HG03460 (cell line): ENCODE measurements around the gene PRRG1.
"Not testable (repeated sequence)": the region's sequence is repeated elsewhere in the genome, so short reads cannot be mapped to it uniquely, and the experiment has no call there.

Source experiments
- ATAC-seq: cut with Tn5 transposase; IDR thresholded peaks from one replicate; pipeline ENCODE4 v1.9.1; 2021; ENCODE audit not compliant: unreplicated experiment

The PRRG1 gene

DNA sequence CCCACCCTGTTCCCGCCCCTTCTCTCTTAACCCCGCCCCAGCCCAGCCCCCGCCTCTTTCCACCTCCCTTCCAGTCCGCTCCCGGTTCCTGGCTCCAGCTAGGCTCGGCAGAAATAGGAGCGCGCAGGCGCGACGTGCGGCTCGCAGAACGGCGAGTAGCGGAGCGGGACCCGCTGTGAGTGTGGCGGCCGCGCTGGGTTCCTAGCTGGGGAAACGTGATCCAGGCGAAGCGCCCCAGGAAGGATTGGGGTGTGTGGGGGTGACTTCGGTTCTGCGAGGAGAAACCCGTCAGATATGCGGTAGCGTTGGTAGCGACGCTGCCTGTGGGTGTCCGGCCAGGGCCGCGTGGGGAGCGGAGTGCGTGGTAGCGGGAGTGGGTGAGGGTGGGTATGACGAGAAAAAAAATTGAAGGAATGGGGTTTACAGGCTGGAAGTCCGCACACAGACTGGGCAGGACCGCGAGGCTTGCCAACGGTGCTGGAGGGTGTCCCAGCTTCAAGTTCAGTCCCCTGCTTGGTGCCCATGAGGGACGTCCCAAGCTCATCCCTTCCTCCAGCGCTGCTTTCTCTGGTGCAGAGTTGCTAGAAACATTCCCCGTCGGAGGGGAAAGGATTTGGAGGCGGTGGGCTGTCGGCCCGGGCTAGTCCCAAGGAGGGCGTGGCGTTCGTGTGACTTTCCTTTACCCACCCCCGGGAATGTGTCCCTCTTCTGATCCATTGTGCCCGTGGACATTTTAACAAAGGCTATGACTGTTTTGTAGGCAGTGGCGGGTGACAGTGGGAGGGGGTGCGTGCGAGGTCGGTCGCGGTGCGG is at the start of gene PRRG1:
PRRG1 (plus strand) TSS at position 144 of the 813 bp plus-strand sequence. CDS start 56,886 bp downstream, outside the sequence.
- ATAC-seq, result no peak

GRCh38 chrX:37302569-37302968 is 46.6 kb upstream of the PRRG1 start:
- ATAC-seq, result no peak

- ATAC-seq, result not testable (repeated sequence)
These were observed 43.9 kb upstream of the PRRG1 start for GRCh38 chrX:37305238-37305637.

DNA sequence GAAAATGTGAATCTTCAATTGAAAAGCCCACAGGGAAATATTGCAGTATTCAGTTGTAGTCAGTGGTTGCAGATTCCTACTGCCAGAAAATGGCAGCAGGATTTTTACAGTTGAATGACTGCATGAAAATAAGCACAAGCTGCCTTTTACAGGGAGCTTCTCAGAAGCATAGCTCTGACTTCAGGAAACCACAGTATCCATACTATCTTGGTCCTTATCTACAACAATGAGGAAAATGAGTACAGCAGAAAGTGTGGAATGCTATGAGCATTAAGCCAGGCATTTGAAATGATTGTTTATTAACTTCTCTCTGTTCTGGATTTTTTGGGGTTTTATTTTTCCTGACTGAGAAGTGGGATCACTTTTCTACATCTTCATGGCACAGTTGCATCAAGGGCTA is 34.6 kb upstream of the PRRG1 start:
- no peak for ATAC-seq

DNA sequence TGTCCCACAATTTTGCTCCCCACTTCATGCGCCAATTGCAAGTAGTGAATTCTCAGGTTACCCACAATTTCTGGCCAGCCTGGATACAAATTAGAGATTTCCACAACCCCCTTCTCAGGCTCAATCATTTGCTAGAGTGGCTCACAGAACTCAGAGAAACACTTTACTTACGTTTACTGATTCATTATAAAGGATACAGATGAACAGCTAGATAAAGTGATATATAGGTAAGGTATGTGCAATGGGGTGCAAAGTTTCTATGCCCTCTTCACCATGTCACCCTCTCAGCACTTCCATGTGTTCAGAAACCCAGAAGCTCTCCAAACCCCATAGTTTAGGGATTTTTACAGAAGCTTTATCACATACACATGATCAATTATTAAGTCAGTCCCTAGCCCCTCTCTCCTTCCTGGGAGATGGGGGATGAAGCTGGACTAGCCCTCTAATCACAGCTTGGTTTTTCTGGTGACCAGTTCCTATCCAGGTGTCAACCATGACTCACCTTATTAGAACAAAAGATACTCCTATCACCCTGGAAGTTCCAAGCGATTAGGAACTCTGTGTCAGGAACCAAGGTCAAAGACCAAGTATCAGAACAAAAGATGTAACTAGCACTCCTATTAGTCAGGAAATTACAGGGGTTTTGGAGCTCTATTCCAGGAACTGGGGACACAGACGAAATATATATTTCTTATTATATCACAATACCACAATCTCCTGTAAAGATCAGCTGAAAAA is 33.5 kb upstream of the PRRG1 start:
- no peak for ATAC-seq

- no peak for ATAC-seq
These were observed 28.5 kb upstream of the PRRG1 start for GRCh38 chrX:37320541-37321203.

GRCh38 chrX:37330642-37331041 is 18.5 kb upstream of the PRRG1 start:
- no peak for ATAC-seq

GRCh38 chrX:37331546-37331945 is 17.6 kb upstream of the PRRG1 start:
- no peak for ATAC-seq

- no peak for ATAC-seq
These were observed 17.1 kb upstream of the PRRG1 start for GRCh38 chrX:37332055-37332454.

- ATAC-seq, result no peak
These were observed 16.0 kb upstream of the PRRG1 start for GRCh38 chrX:37332987-37333658.

DNA sequence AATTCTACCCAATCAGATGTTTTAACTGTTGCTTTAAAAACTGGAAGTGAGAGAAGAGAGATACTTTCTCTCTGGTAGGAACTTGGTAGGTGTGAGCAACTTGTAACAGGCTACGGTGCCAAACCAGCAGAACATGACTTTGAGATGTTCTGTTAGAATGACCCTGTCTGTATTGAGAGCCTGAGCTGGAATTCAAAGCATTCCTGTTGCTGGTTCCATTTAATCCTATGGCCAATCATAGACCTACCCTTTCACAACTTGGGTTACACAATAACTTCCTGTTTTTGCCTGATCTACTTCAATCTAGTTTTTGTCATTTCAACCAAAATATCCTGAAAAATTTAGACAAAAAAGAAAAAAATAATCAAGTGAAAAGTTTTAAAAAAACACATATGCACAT is 1.7 kb upstream of the PRRG1 start:
- ATAC-seq, result no peak

DNA sequence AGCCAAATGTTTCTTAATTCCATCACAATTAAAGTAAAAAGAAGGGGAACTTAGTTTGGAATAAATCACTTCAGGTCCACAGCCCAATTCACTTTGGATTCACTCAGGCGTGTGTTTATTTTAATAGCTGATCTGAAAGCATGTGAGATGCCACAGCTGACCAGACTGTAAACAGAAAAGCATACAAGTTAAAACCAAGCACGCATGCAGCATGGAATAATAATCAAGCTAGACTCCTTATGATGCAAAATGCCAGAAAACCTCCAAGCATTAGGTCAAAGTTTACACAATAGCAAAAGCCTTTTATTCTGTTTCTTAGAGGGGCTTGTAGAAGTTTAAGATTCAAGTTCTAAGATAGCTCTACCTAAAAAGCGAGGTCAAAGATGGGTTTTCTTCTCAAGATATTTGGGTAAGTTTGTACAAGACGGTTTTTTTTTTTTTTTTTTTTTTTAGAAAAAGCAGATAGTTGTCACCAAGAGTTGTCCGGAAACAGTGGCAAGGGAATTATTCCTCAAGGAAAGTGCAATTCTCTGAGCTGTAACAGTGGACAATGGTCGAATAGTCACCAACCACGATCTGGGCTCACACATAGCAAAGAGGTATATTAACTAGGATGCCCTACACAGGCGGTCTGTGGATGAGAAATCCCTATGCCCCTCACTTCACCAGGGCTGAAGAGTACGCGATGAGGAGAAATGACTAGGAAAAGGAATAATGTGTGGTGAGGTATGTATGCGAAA is 763 bp upstream of the PRRG1 start:
- no peak for ATAC-seq

GRCh38 chrX:37348971-37349220 is 268 bp upstream of the PRRG1 start:
- ATAC-seq, result no peak

DNA sequence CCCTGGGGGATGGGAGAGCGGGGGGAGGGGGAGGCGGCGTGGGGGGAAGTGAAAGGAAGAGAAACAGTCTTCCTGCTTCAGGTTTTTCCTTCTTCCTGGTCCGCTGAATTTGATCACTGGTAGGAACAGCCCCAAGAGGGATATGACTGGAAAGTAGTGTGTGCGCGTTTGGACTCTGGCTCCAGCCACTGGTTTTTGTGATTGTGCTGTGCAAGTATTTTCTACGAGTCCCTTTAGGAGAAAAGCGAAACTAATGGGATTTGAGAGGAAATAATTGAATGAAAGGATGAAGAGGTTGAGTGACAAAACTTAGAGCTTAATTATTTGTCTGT is 836 bp downstream of the PRRG1 start:
- no peak for ATAC-seq

DNA sequence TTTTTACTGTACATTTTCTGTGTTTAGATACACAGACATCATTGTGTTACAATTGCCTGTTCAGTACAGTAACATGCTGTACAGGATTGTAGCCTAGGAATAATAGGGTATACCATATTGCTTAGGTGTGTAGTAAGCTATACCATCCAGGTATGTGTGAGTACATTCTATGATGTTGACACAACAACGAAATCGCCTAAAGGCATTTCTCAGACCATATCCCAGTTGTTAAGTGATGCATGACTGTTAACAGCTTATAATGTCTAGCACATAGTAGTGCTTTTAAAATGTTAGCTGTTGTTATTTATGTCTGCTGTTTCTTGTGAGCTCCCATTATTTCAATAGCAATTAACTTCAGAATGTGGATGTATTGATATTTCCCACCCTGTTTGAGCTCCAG is 4.5 kb downstream of the PRRG1 start:
- ATAC-seq, result no peak

GRCh38 chrX:37357436-37357835 is 8.3 kb downstream of the PRRG1 start:
- ATAC-seq, result no peak

- no peak for ATAC-seq
These were observed 12.4 kb downstream of the PRRG1 start for GRCh38 chrX:37361596-37361995.

- ATAC-seq, result no peak
These were observed 15.5 kb downstream of the PRRG1 start for GRCh38 chrX:37364666-37365065.

DNA sequence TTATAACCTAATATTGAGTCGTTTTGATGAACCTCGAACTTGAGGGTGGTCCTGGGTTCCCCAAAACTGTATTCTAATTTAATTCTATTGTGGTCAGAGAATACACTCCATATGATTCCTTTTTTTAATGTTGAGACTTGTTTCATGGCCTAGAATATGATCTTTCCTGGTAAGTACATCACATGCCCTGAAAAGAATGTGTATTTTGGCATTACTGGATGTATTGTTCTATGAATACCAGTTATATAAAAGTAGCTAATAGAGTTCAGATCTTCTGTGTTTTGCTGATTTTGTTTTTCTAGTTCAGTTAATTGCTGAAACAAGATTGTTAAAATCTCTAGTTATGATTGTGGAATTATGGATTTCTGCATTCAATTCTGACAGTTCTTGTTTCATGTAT is 18.8 kb downstream of the PRRG1 start:
- ATAC-seq, result no peak

- ATAC-seq, result no peak
These were observed 21.5 kb downstream of the PRRG1 start for GRCh38 chrX:37370499-37371141.

GRCh38 chrX:37371578-37371991 is 22.4 kb downstream of the PRRG1 start:
- no peak for ATAC-seq
